ENCODE data around the gene VCL.

The VCL gene

GRCh38 chr10:74099420-74099819, 101.5 kb downstream of the VCL start:
- Histone ChIP-seq H3K27me3 (ENCODE audit: low read depth, low read length) (no peaks in the 10 kb centered on the region), H3K27ac (ENCODE audit: low read length) (no peak overlapping the region), H3K9me3 (ENCODE audit: control insufficient read depth in 1 of 2, low read length in 2 of 2) (no peaks in the 10 kb centered on the region), H3K36me3 (ENCODE audit: control insufficient read depth in 1 of 2, insufficient read depth in 2 of 2, low read length in 2 of 2) (peaks cover 71 to 77% of the 10 kb centered on the region in 2 donors), H3K4me1 (ENCODE audit: control insufficient read depth in 1 of 2, insufficient read depth in 2 of 2, low read length in 2 of 2) (no peaks in the 10 kb centered on the region), H3K4me3 (ENCODE audit: low read depth in 1 of 2, low read length in 2 of 2) (no peak overlapping the region)

GRCh38 chr10:74099836-74100235, 101.9 kb downstream of the VCL start:
- no peaks in the 10 kb centered on the region for H3K9me3 ChIP-seq (ENCODE audit: control insufficient read depth in 1 of 2, low read length in 2 of 2)
- no peaks in the 10 kb centered on the region for H3K27me3 ChIP-seq (ENCODE audit: low read depth, low read length)
- H3K27ac ChIP-seq (ENCODE audit: low read length), result no peak overlapping the region
- peaks cover 71 to 77% of the 10 kb centered on the region in 2 donors for H3K36me3 ChIP-seq (ENCODE audit: control insufficient read depth in 1 of 2, insufficient read depth in 2 of 2, low read length in 2 of 2)
- H3K4me1 ChIP-seq (ENCODE audit: control insufficient read depth in 1 of 2, insufficient read depth in 2 of 2, low read length in 2 of 2), result no peaks in the 10 kb centered on the region
- H3K4me3 ChIP-seq (ENCODE audit: low read depth in 1 of 2, low read length in 2 of 2), result no peak overlapping the region

GRCh38 chr10:74103560-74104258, 105.8 kb downstream of the VCL start:
- Histone ChIP-seq H3K4me3 (ENCODE audit: low read depth in 1 of 2, low read length in 2 of 2) (no peak overlapping the region), H3K36me3 (ENCODE audit: control insufficient read depth in 1 of 2, insufficient read depth in 2 of 2, low read length in 2 of 2) (peaks cover 67 to 80% of the 10 kb centered on the region in 2 donors), H3K9me3 (ENCODE audit: control insufficient read depth in 1 of 2, low read length in 2 of 2) (no peaks in the 10 kb centered on the region), H3K27me3 (ENCODE audit: low read depth, low read length) (no peaks in the 10 kb centered on the region), H3K4me1 (ENCODE audit: control insufficient read depth in 1 of 2, insufficient read depth in 2 of 2, low read length in 2 of 2) (no peaks in the 10 kb centered on the region), H3K27ac (ENCODE audit: low read length) (no peak overlapping the region)

GRCh38 chr10:74104480-74104879, 106.6 kb downstream of the VCL start:
- Histone ChIP-seq H3K4me1 (ENCODE audit: control insufficient read depth in 1 of 2, insufficient read depth in 2 of 2, low read length in 2 of 2) (peaks cover 0 to under 1% of the 10 kb centered on the region in 2 donors), H3K9me3 (ENCODE audit: control insufficient read depth in 1 of 2, low read length in 2 of 2) (no peaks in the 10 kb centered on the region), H3K27ac (ENCODE audit: low read length) (no peak overlapping the region), H3K4me3 (ENCODE audit: low read depth in 1 of 2, low read length in 2 of 2) (no peak overlapping the region), H3K36me3 (ENCODE audit: control insufficient read depth in 1 of 2, insufficient read depth in 2 of 2, low read length in 2 of 2) (peaks cover 67 to 80% of the 10 kb centered on the region in 2 donors), H3K27me3 (ENCODE audit: low read depth, low read length) (no peaks in the 10 kb centered on the region)

- no peak overlapping the region for H3K27ac ChIP-seq (ENCODE audit: low read length)
- H3K4me3 ChIP-seq (ENCODE audit: low read depth in 1 of 2, low read length in 2 of 2), result no peak overlapping the region
- H3K27me3 ChIP-seq (ENCODE audit: low read depth, low read length), result no peaks in the 10 kb centered on the region
- H3K4me1 ChIP-seq (ENCODE audit: control insufficient read depth in 1 of 2, insufficient read depth in 2 of 2, low read length in 2 of 2), result peaks cover 0 to 5% of the 10 kb centered on the region in 2 donors
- peaks cover 64 to 80% of the 10 kb centered on the region in 2 donors for H3K36me3 ChIP-seq (ENCODE audit: control insufficient read depth in 1 of 2, insufficient read depth in 2 of 2, low read length in 2 of 2)
- H3K9me3 ChIP-seq (ENCODE audit: control insufficient read depth in 1 of 2, low read length in 2 of 2), result no peaks in the 10 kb centered on the region
Measured at GRCh38 chr10:74104996-74105395, 107.1 kb downstream of the VCL start.

GRCh38 chr10:74107391-74107790, 109.5 kb downstream of the VCL start:
- H3K4me3 ChIP-seq (ENCODE audit: low read depth in 1 of 2, low read length in 2 of 2), result no peak overlapping the region
- no peaks in the 10 kb centered on the region for H3K27me3 ChIP-seq (ENCODE audit: low read depth, low read length)
- H3K27ac ChIP-seq (ENCODE audit: low read length), result no peak overlapping the region
- H3K4me1 ChIP-seq (ENCODE audit: control insufficient read depth in 1 of 2, insufficient read depth in 2 of 2, low read length in 2 of 2), result peaks cover 0 to 15% of the 10 kb centered on the region in 2 donors
- no peaks in the 10 kb centered on the region for H3K9me3 ChIP-seq (ENCODE audit: control insufficient read depth in 1 of 2, low read length in 2 of 2)
- H3K36me3 ChIP-seq (ENCODE audit: control insufficient read depth in 1 of 2, insufficient read depth in 2 of 2, low read length in 2 of 2), result peaks cover 75 to 86% of the 10 kb centered on the region in 2 donors

- no peak overlapping the region for H3K4me3 ChIP-seq (ENCODE audit: low read depth in 1 of 2, low read length in 2 of 2)
- H3K27me3 ChIP-seq (ENCODE audit: low read depth, low read length), result no peaks in the 10 kb centered on the region
- H3K36me3 ChIP-seq (ENCODE audit: control insufficient read depth in 1 of 2, insufficient read depth in 2 of 2, low read length in 2 of 2), result peaks cover 82 to 97% of the 10 kb centered on the region in 2 donors
Measured at GRCh38 chr10:74109452-74109851, 111.5 kb downstream of the VCL start.

GRCh38 chr10:74110120-74110519, 112.2 kb downstream of the VCL start:
- Histone ChIP-seq H3K9me3 (ENCODE audit: control insufficient read depth in 1 of 2, low read length in 2 of 2) (no peaks in the 10 kb centered on the region), H3K4me1 (ENCODE audit: control insufficient read depth in 1 of 2, insufficient read depth in 2 of 2, low read length in 2 of 2) (peaks cover 0 to 34% of the 10 kb centered on the region in 2 donors), H3K27me3 (ENCODE audit: low read depth, low read length) (no peaks in the 10 kb centered on the region), H3K27ac (ENCODE audit: low read length) (no peak overlapping the region), H3K4me3 (ENCODE audit: low read depth in 1 of 2, low read length in 2 of 2) (no peak overlapping the region), H3K36me3 (ENCODE audit: control insufficient read depth in 1 of 2, insufficient read depth in 2 of 2, low read length in 2 of 2) (peaks cover 79 to 97% of the 10 kb centered on the region in 2 donors)

More at GRCh38 chr10:74109452-74109851, 111.5 kb downstream of the VCL start:
- H3K4me1 ChIP-seq (ENCODE audit: control insufficient read depth in 1 of 2, insufficient read depth in 2 of 2, low read length in 2 of 2), result peaks cover 0 to 34% of the 10 kb centered on the region in 2 donors
- no peak overlapping the region for H3K27ac ChIP-seq (ENCODE audit: low read length)
- no peaks in the 10 kb centered on the region for H3K9me3 ChIP-seq (ENCODE audit: control insufficient read depth in 1 of 2, low read length in 2 of 2)

- H3K4me1 ChIP-seq (ENCODE audit: control insufficient read depth in 1 of 2, insufficient read depth in 2 of 2, low read length in 2 of 2), result peaks cover 0 to 34% of the 10 kb centered on the region in 2 donors
- H3K27ac ChIP-seq (ENCODE audit: low read length), result no peak overlapping the region
- H3K9me3 ChIP-seq (ENCODE audit: control insufficient read depth in 1 of 2, low read length in 2 of 2), result no peaks in the 10 kb centered on the region
- H3K4me3 ChIP-seq (ENCODE audit: low read depth in 1 of 2, low read length in 2 of 2), result no peak overlapping the region
- H3K36me3 ChIP-seq (ENCODE audit: control insufficient read depth in 1 of 2, insufficient read depth in 2 of 2, low read length in 2 of 2), result peaks cover 78 to 91% of the 10 kb centered on the region in 2 donors
- no peaks in the 10 kb centered on the region for H3K27me3 ChIP-seq (ENCODE audit: low read depth, low read length)
Measured at GRCh38 chr10:74111799-74112198, 113.9 kb downstream of the VCL start.

GRCh38 chr10:74113546-74113945, 115.6 kb downstream of the VCL start:
- no peaks in the 10 kb centered on the region for H3K27me3 ChIP-seq (ENCODE audit: low read depth, low read length)

GRCh38 chr10:74114041-74114448, 116.1 kb downstream of the VCL start:
- Histone ChIP-seq H3K9me3 (ENCODE audit: control insufficient read depth in 1 of 2, low read length in 2 of 2) (no peaks in the 10 kb centered on the region), H3K36me3 (ENCODE audit: control insufficient read depth in 1 of 2, insufficient read depth in 2 of 2, low read length in 2 of 2) (peaks cover 75 to 92% of the 10 kb centered on the region in 2 donors), H3K27me3 (ENCODE audit: low read depth, low read length) (no peaks in the 10 kb centered on the region), H3K4me3 (ENCODE audit: low read depth in 1 of 2, low read length in 2 of 2) (no peak overlapping the region), H3K27ac (ENCODE audit: low read length) (peak overlapping the region; percentile 62), H3K4me1 (ENCODE audit: control insufficient read depth in 1 of 2, insufficient read depth in 2 of 2, low read length in 2 of 2) (peaks cover 0 to 41% of the 10 kb centered on the region in 2 donors)

More at GRCh38 chr10:74113546-74113945, 115.6 kb downstream of the VCL start:
- peaks cover 0 to 38% of the 10 kb centered on the region in 2 donors for H3K4me1 ChIP-seq (ENCODE audit: control insufficient read depth in 1 of 2, insufficient read depth in 2 of 2, low read length in 2 of 2)
- H3K27ac ChIP-seq (ENCODE audit: low read length), result peak overlapping the region; percentile 62
- peaks cover 74 to 92% of the 10 kb centered on the region in 2 donors for H3K36me3 ChIP-seq (ENCODE audit: control insufficient read depth in 1 of 2, insufficient read depth in 2 of 2, low read length in 2 of 2)
- H3K9me3 ChIP-seq (ENCODE audit: control insufficient read depth in 1 of 2, low read length in 2 of 2), result no peaks in the 10 kb centered on the region
- no peak overlapping the region for H3K4me3 ChIP-seq (ENCODE audit: low read depth in 1 of 2, low read length in 2 of 2)
